ENCODE results near the gene CD58. TPM values are rescaled to one million over a fixed set of nuclear protein-coding genes. Genes with fewer than 3 reads are reported as not detected.

CD58 gene
- total and polyA plus RNA-seq, 2 of the 4 experiments (the other 2 are of a cell fraction) = 5.4 to 5.7 TPM

DNA sequence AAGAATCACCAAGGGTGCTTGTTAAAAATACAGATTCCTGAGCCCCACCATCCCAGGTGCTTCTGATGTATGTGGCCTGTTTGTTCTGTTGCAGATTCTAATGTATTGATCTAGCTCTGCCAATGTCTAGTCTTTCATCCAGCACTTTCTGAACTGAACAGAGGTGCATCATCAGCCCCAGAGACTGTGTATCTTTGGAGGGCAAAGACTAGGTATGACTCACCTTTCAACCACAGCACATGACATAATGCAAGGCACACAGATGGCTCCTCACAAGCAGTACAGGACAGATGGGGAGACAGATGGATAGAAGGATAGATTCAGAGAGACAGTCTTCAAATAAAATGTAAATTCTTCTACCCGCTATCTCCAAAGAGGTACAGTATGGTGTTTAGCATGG lies 32.3 kb downstream of the CD58 start:
- Histone ChIP-seq H3K79me1 (ENCODE audit: low read depth in 1 of 2, low read length in 2 of 2) (no peaks in the 10 kb centered on the region), H3K14ac (replicated peaks; ENCODE audit: low read depth, low read length) (no peak overlapping the region), H3K9ac (ENCODE audit: low read depth, low read length) (no peak overlapping the region), H3K9me1 (ENCODE audit: insufficient read depth, low read length) (0 out of 2 replicates have a peak, but pooled peaks cover 2% of the 10 kb centered on the region), H2BK20ac (ENCODE audit: low read depth, low read length) (no peak overlapping the region), H4K5ac (ENCODE audit: low read depth, low read length) (no peak overlapping the region), H4K8ac (ENCODE audit: low read depth in 2 of 2, low read length in 2 of 2) (no peak overlapping the region), H3K56ac (ENCODE audit: extremely low read depth, insufficient read depth, low read length) (no peak overlapping the region), H4K20me1 (ENCODE audit: insufficient read depth, low read length) (no peaks in the 10 kb centered on the region), H3K18ac (ENCODE audit: low read depth, low read length) (no peak overlapping the region), H3K23ac (ENCODE audit: low read depth, low read length) (no peak overlapping the region), H3K4me1 (ENCODE audit: control insufficient read depth, insufficient read depth, low read length) (peaks cover 2% of the 10 kb centered on the region; the same call in 1 of the 2 replicates), H3K4ac (ENCODE audit: low read depth, low read length) (no peak overlapping the region), H2BK5ac (ENCODE audit: low read depth, low read length, poor library complexity, severe bottlenecking) (no peak overlapping the region), H2AFZ (replicated peaks; ENCODE audit: low read length, poor library complexity) (no peak overlapping the region), H3K9me3 (ENCODE audit: control insufficient read depth, insufficient read depth, low read length) (no peaks in the 10 kb centered on the region), H2BK120ac (ENCODE audit: low read depth, low read length) (no peak overlapping the region), H2AK5ac (ENCODE audit: low read depth, low read length) (no peak overlapping the region), H3K36me3 (ENCODE audit: control insufficient read depth, insufficient read depth, low read length) (no peaks in the 10 kb centered on the region), H3K4me3 (ENCODE audit: insufficient read depth, low read depth, low read length) (no peak overlapping the region), H4K91ac (ENCODE audit: insufficient read depth, low read depth, low read length) (no peak overlapping the region), H2AK9ac (replicated peaks; ENCODE audit: low read depth, low read length, poor library complexity) (no peak overlapping the region), H3K27ac (ENCODE audit: insufficient read depth, low read length) (no peak overlapping the region), H3K27me3 (ENCODE audit: control insufficient read depth, insufficient read depth, low read length) (no peaks in the 10 kb centered on the region), H3K4me2 (ENCODE audit: low read depth, low read length) (no peak overlapping the region), H2BK15ac (ENCODE audit: low read depth, low read length) (no peak overlapping the region)
- in situ Hi-C loops (cut with MboI; ENCODE audit: low sequenced_read_pairs) (no loop called here), dilution Hi-C loops (cut with HindIII; ENCODE audit: low sequenced_read_pairs, unreplicated experiment) (no loop called here), intact Hi-C loops (cut with micrococcal nuclease) (no loop called here)
- POLR2A ChIA-PET (ENCODE audit: unreplicated experiment) = no interaction called here
- DNase-seq (peak; percentile 73), ATAC-seq (ENCODE audit: low read depth) (no peak)
- no TSS peak for BruUV-seq (replicated peaks)
- TF ChIP-seq MAFK (IDR thresholded peaks at IDR 0.05; ENCODE audit: low read depth, low read length) (no peak), FOS (IDR thresholded peaks at IDR 0.05; ENCODE audit: low read depth, low read length) (peak; percentile 31; the same call in 1 of the 2 replicates)
- no CpG with 5 or more reads among the region's 1 CpG for WGBS, 2 experiments (ENCODE audit: extremely low coverage in 2 of 2, insufficient read length in 1 of 2)
- CTCF ChIA-PET = no interaction called here
